Measurements from ENCODE around the gene RPN1. TPM values are rescaled to one million over a fixed set of nuclear protein-coding genes. Genes with fewer than 3 reads are reported as not detected.
"Not testable (repeated sequence)": the region's sequence is repeated elsewhere in the genome, so short reads cannot be mapped to it uniquely, and the experiment has no call there.

The RPN1 gene
- polyA plus RNA-seq, 2 donors = 51.2 to 110 TPM

- 0% methylated on average over 66 to 67 of the region's 67 CpGs for WGBS, 2 donors
- Histone ChIP-seq H3K36me3 (ENCODE audit: control insufficient read depth in 2 of 2, insufficient read depth in 2 of 2, low read length in 1 of 2) (no peaks in the 10 kb centered on the region), H3K4me1 (ENCODE audit: control insufficient read depth in 2 of 2, insufficient read depth in 2 of 2, low read length in 1 of 2) (no peaks in the 10 kb centered on the region)
Measured at GRCh38 chr3:128680603-128681368, 30.2 kb upstream of the RPN1 start.

GRCh38 chr3:128679338-128679737 is 28.7 kb upstream of the RPN1 start:
- Histone ChIP-seq H3K27me3 (ENCODE audit: control insufficient read depth in 1 of 2, insufficient read depth in 2 of 2, low read length in 2 of 2) (no peaks in the 10 kb centered on the region), H3K36me3 (ENCODE audit: control insufficient read depth in 2 of 2, insufficient read depth in 2 of 2, low read length in 1 of 2) (no peaks in the 10 kb centered on the region), H3K27ac (ENCODE audit: low read depth in 2 of 2, low read length in 1 of 2) (no peak overlapping the region), H3K4me1 (ENCODE audit: control insufficient read depth in 2 of 2, insufficient read depth in 2 of 2, low read length in 1 of 2) (no peaks in the 10 kb centered on the region), H3K4me3 (ENCODE audit: low read depth in 1 of 2, low read length in 2 of 2) (no peak overlapping the region), H3K9me3 (ENCODE audit: control insufficient read depth in 2 of 2, insufficient read depth in 1 of 2, low read depth in 1 of 2, low read length in 1 of 2) (no peaks in the 10 kb centered on the region)
- WGBS, 2 donors = 97 to 98% methylated on average over 2 of the region's 2 CpGs

More at GRCh38 chr3:128680603-128681368, 30.2 kb upstream of the RPN1 start:
- H3K4me3 ChIP-seq (ENCODE audit: low read depth in 1 of 2, low read length in 2 of 2) = peak overlapping the region; percentile 68 to 82
- H3K27ac ChIP-seq (ENCODE audit: low read depth in 2 of 2, low read length in 1 of 2) = peak overlapping the region; percentile 97 to 99
- no peaks in the 10 kb centered on the region for H3K9me3 ChIP-seq (ENCODE audit: control insufficient read depth in 2 of 2, insufficient read depth in 1 of 2, low read depth in 1 of 2, low read length in 1 of 2)
- H3K27me3 ChIP-seq (ENCODE audit: control insufficient read depth in 1 of 2, insufficient read depth in 2 of 2, low read length in 2 of 2) = no peaks in the 10 kb centered on the region

- H3K4me3 ChIP-seq (ENCODE audit: low read depth in 1 of 2, low read length in 2 of 2); H3K36me3 ChIP-seq (ENCODE audit: control insufficient read depth in 2 of 2, insufficient read depth in 2 of 2, low read length in 1 of 2); H3K27ac ChIP-seq (ENCODE audit: low read depth in 2 of 2, low read length in 1 of 2); H3K4me1 ChIP-seq (ENCODE audit: control insufficient read depth in 2 of 2, insufficient read depth in 2 of 2, low read length in 1 of 2); H3K27me3 ChIP-seq (ENCODE audit: control insufficient read depth in 1 of 2, insufficient read depth in 2 of 2, low read length in 2 of 2); H3K9me3 ChIP-seq (ENCODE audit: control insufficient read depth in 2 of 2, insufficient read depth in 1 of 2, low read depth in 1 of 2, low read length in 1 of 2): not testable (repeated sequence)
- WGBS, 2 donors = 59 to 69% methylated on average over 4 of the region's 4 CpGs
Measured at GRCh38 chr3:128675802-128676201, 25.2 kb upstream of the RPN1 start.

- Histone ChIP-seq H3K9me3 (ENCODE audit: control insufficient read depth in 2 of 2, insufficient read depth in 1 of 2, low read depth in 1 of 2, low read length in 1 of 2) (no peaks in the 10 kb centered on the region), H3K36me3 (ENCODE audit: control insufficient read depth in 2 of 2, insufficient read depth in 2 of 2, low read length in 1 of 2) (no peaks in the 10 kb centered on the region), H3K27me3 (ENCODE audit: control insufficient read depth in 1 of 2, insufficient read depth in 2 of 2, low read length in 2 of 2) (no peaks in the 10 kb centered on the region), H3K4me1 (ENCODE audit: control insufficient read depth in 2 of 2, insufficient read depth in 2 of 2, low read length in 1 of 2) (no peaks in the 10 kb centered on the region), H3K27ac (ENCODE audit: low read depth in 2 of 2, low read length in 1 of 2) (no peak overlapping the region), H3K4me3 (ENCODE audit: low read depth in 1 of 2, low read length in 2 of 2) (no peak overlapping the region)
- 89 to 94% methylated on average over 10 of the region's 10 CpGs for WGBS, 2 donors
Measured at GRCh38 chr3:128674161-128674784, 23.7 kb upstream of the RPN1 start.

- Histone ChIP-seq H3K27ac (ENCODE audit: low read depth in 2 of 2, low read length in 1 of 2) (no peak overlapping the region), H3K4me3 (ENCODE audit: low read depth in 1 of 2, low read length in 2 of 2) (no peak overlapping the region), H3K9me3 (ENCODE audit: control insufficient read depth in 2 of 2, insufficient read depth in 1 of 2, low read depth in 1 of 2, low read length in 1 of 2) (no peaks in the 10 kb centered on the region), H3K4me1 (ENCODE audit: control insufficient read depth in 2 of 2, insufficient read depth in 2 of 2, low read length in 1 of 2) (no peaks in the 10 kb centered on the region), H3K36me3 (ENCODE audit: control insufficient read depth in 2 of 2, insufficient read depth in 2 of 2, low read length in 1 of 2) (no peaks in the 10 kb centered on the region), H3K27me3 (ENCODE audit: control insufficient read depth in 1 of 2, insufficient read depth in 2 of 2, low read length in 2 of 2) (no peaks in the 10 kb centered on the region)
- whole genome bisulfite sequencing, 2 donors = 89 to 91% methylated on average over 3 of the region's 3 CpGs
Measured at GRCh38 chr3:128667641-128668040, 17.0 kb upstream of the RPN1 start.

DNA sequence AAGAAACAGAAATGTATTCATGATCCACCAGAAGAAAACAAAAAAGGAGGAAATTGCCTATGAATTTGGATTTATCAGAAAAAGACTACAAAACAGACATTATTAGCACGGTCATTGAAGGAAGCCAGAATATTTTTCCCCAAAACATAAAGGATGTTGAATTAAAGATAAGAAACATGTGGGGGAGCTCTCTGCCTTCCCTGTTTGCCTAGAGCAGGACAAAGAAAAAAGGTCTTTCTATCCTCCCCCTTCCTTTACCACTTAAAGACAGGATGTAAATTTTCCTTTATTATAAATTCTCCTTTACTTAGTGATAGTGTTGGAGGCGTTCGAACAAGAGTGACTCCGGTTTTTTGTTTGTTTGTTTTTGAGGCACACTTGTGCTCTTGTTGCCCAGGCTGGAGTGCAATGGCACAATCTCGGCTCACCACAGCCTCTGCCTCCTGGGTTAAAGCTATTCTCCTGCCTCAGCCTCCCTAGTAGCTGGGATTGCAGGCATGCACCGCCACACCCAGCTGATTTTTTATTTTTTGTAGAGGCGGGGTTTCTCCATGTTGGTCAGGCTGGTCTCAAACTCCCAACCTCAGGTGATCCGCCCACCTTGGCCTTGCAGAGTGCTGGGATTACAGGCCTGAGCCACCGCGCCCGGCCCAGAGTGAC is 14.9 kb upstream of the RPN1 start:
- WGBS, 2 donors = 69 to 71% methylated on average over 11 of the region's 11 CpGs
- Histone ChIP-seq H3K36me3 (ENCODE audit: control insufficient read depth in 2 of 2, insufficient read depth in 2 of 2, low read length in 1 of 2) (no peaks in the 10 kb centered on the region), H3K27me3 (ENCODE audit: control insufficient read depth in 1 of 2, insufficient read depth in 2 of 2, low read length in 2 of 2) (no peaks in the 10 kb centered on the region), H3K4me3 (ENCODE audit: low read depth in 1 of 2, low read length in 2 of 2) (no peak overlapping the region), H3K4me1 (ENCODE audit: control insufficient read depth in 2 of 2, insufficient read depth in 2 of 2, low read length in 1 of 2) (no peaks in the 10 kb centered on the region), H3K27ac (ENCODE audit: low read depth in 2 of 2, low read length in 1 of 2) (no peak overlapping the region), H3K9me3 (ENCODE audit: control insufficient read depth in 2 of 2, insufficient read depth in 1 of 2, low read depth in 1 of 2, low read length in 1 of 2) (no peaks in the 10 kb centered on the region)

DNA sequence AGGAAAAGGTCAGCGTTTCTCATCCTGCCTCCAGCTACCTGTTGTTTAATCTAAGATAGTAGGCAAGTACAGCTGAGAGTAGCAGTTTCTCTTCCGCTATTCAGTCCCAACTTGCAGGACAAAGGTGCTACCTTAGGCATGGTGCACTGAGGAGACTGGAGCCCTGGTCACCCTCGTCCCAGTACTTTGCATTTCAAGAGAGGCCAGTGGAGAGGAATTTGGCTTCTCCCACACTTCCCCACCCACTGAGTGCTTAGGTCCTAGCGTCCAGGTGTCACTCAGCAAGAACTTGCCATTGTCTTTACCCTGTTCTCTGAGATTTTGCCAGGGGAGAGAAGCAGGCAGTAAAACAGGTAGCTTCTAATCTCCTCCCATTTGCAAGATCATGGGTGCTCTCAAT is 12.5 kb upstream of the RPN1 start:
- no peak overlapping the region for H3K4me3 ChIP-seq (ENCODE audit: low read depth in 1 of 2, low read length in 2 of 2)
- no peaks in the 10 kb centered on the region for H3K4me1 ChIP-seq (ENCODE audit: control insufficient read depth in 2 of 2, insufficient read depth in 2 of 2, low read length in 1 of 2)
- no peaks in the 10 kb centered on the region for H3K9me3 ChIP-seq (ENCODE audit: control insufficient read depth in 2 of 2, insufficient read depth in 1 of 2, low read depth in 1 of 2, low read length in 1 of 2)
- no peaks in the 10 kb centered on the region for H3K36me3 ChIP-seq (ENCODE audit: control insufficient read depth in 2 of 2, insufficient read depth in 2 of 2, low read length in 1 of 2)
- no peak overlapping the region for H3K27ac ChIP-seq (ENCODE audit: low read depth in 2 of 2, low read length in 1 of 2)
- H3K27me3 ChIP-seq (ENCODE audit: control insufficient read depth in 1 of 2, insufficient read depth in 2 of 2, low read length in 2 of 2) = no peaks in the 10 kb centered on the region
- WGBS, 2 donors = 65 to 66% methylated on average over 4 of the region's 4 CpGs

DNA sequence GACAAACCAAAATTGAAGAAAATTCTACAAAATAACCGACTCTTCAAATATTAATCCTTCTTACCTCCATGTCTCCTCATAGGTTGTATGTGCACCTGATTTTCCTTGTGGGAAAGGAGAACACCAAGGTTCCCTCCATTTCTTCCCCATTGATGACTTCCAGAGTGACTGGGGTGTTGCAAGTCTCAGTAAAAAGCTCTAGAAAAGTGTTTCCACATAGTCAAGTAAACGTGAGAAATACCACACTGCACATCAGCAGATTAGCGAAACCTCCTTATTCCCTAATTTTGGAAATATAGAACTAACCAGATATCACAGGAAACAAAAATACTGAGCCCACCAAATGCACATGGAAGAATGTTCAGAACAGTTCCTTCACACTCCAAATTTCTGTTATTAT is 4.9 kb upstream of the RPN1 start:
- Histone ChIP-seq H3K4me3 (ENCODE audit: low read depth in 1 of 2, low read length in 2 of 2) (no peak overlapping the region), H3K36me3 (ENCODE audit: control insufficient read depth in 2 of 2, insufficient read depth in 2 of 2, low read length in 1 of 2) (no peaks in the 10 kb centered on the region), H3K9me3 (ENCODE audit: control insufficient read depth in 2 of 2, insufficient read depth in 1 of 2, low read depth in 1 of 2, low read length in 1 of 2) (no peaks in the 10 kb centered on the region), H3K27ac (ENCODE audit: low read depth in 2 of 2, low read length in 1 of 2) (no peak overlapping the region), H3K27me3 (ENCODE audit: control insufficient read depth in 1 of 2, insufficient read depth in 2 of 2, low read length in 2 of 2) (no peaks in the 10 kb centered on the region), H3K4me1 (ENCODE audit: control insufficient read depth in 2 of 2, insufficient read depth in 2 of 2, low read length in 1 of 2) (no peaks in the 10 kb centered on the region)
- 78 to 79% methylated on average over 3 of the region's 3 CpGs for WGBS, 2 donors

- H3K9me3 ChIP-seq (ENCODE audit: control insufficient read depth in 2 of 2, insufficient read depth in 1 of 2, low read depth in 1 of 2, low read length in 1 of 2); H3K27me3 ChIP-seq (ENCODE audit: control insufficient read depth in 1 of 2, insufficient read depth in 2 of 2, low read length in 2 of 2); H3K4me1 ChIP-seq (ENCODE audit: control insufficient read depth in 2 of 2, insufficient read depth in 2 of 2, low read length in 1 of 2); H3K36me3 ChIP-seq (ENCODE audit: control insufficient read depth in 2 of 2, insufficient read depth in 2 of 2, low read length in 1 of 2); H3K27ac ChIP-seq (ENCODE audit: low read depth in 2 of 2, low read length in 1 of 2); H3K4me3 ChIP-seq (ENCODE audit: low read depth in 1 of 2, low read length in 2 of 2): not testable (repeated sequence)
- WGBS, 2 donors = 68 to 76% methylated on average over 24 of the region's 24 CpGs
Measured at GRCh38 chr3:128653993-128654805, 3.6 kb upstream of the RPN1 start.

All from esophagus (tissue), 2 donors.